Measurements from ENCODE around the gene SEL1L3.

SEL1L3 gene

DNA sequence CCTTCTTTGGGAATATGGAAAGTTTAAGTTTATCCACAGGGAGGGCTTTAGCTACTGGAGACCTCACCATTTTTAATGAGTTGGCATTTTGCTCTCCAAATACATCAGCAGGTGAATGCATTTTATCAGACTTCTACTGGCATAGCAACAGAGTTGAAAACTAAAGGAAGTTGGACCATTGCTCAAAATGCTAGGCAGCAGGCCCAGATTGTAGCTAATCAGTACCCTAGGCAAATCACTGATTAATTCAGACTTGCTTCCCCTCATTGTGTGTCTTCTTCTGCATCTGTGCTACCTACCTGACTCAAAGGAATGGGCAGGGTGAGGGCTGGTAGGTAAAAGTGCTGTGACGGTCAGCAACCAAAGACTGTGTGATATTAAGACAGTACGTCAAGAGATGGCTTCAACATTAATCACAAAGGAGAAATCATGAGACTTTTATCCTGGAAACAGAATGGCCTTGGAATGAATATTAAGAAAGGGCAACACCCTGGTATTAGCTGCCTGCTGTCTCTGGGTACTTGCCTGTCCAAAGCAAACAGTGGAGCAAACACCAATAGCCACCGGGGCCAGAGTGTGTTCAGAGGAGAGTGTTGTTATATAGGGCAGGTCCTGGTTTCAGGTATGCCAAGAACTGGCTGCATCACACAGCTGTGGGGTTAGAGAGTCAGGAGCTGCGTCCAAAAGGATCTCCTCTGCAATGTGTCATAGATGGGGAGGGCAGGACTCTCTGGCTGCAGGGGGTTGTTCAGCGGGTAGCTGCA is 34.2 kb upstream of the SEL1L3 start:
- 92% methylated on average over 5 of the region's 5 CpGs for WGBS, 2 experiments
- H3K4me1 ChIP-seq (ENCODE audit: control insufficient read depth, insufficient read depth, low read length) = no peaks in the 10 kb centered on the region
- no peak overlapping the region for H3K27ac ChIP-seq (ENCODE audit: insufficient read depth, low read depth, low read length, poor library complexity, severe bottlenecking)
- no peaks in the 10 kb centered on the region for H3K9me3 ChIP-seq (ENCODE audit: control insufficient read depth, low read length)
- H3K4me3 ChIP-seq (ENCODE audit: insufficient read depth, low read depth, low read length) = no peak overlapping the region
- no peaks in the 10 kb centered on the region for H3K36me3 ChIP-seq (ENCODE audit: control insufficient read depth, insufficient read depth, low read length)
- H3K27me3 ChIP-seq (ENCODE audit: control insufficient read depth, insufficient read depth, low read length, poor library complexity, severe bottlenecking) = no peaks in the 10 kb centered on the region

DNA sequence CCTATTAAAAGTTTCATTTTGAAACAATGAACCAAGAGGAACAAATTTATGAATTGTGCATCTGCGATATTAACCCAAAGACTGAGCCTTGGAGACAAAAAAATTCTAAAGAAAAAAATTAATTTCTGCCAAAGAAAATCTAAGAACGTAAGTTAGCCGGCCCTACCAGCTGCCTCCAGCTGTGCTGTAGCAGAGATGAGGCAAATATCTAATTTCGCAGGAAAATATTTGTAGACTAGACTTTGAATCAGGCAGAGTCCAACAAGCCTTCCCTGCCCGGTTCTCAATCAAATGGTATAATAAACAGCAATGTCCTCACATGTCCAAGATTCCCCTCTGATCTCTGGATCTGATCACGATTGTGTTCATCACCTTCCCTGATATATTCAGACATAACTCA is 30.0 kb upstream of the SEL1L3 start:
- no peaks in the 10 kb centered on the region for H3K27me3 ChIP-seq (ENCODE audit: control insufficient read depth, insufficient read depth, low read length, poor library complexity, severe bottlenecking)
- peaks cover 15% of the 10 kb centered on the region for H3K4me1 ChIP-seq (ENCODE audit: control insufficient read depth, insufficient read depth, low read length)
- H3K9me3 ChIP-seq (ENCODE audit: control insufficient read depth, low read length) = no peaks in the 10 kb centered on the region
- H3K4me3 ChIP-seq (ENCODE audit: insufficient read depth, low read depth, low read length) = no peak overlapping the region
- WGBS, 2 experiments = 95 to 96% methylated on average over 6 of the region's 6 CpGs
- no peaks in the 10 kb centered on the region for H3K36me3 ChIP-seq (ENCODE audit: control insufficient read depth, insufficient read depth, low read length)
- no peak overlapping the region for H3K27ac ChIP-seq (ENCODE audit: insufficient read depth, low read depth, low read length, poor library complexity, severe bottlenecking)

DNA sequence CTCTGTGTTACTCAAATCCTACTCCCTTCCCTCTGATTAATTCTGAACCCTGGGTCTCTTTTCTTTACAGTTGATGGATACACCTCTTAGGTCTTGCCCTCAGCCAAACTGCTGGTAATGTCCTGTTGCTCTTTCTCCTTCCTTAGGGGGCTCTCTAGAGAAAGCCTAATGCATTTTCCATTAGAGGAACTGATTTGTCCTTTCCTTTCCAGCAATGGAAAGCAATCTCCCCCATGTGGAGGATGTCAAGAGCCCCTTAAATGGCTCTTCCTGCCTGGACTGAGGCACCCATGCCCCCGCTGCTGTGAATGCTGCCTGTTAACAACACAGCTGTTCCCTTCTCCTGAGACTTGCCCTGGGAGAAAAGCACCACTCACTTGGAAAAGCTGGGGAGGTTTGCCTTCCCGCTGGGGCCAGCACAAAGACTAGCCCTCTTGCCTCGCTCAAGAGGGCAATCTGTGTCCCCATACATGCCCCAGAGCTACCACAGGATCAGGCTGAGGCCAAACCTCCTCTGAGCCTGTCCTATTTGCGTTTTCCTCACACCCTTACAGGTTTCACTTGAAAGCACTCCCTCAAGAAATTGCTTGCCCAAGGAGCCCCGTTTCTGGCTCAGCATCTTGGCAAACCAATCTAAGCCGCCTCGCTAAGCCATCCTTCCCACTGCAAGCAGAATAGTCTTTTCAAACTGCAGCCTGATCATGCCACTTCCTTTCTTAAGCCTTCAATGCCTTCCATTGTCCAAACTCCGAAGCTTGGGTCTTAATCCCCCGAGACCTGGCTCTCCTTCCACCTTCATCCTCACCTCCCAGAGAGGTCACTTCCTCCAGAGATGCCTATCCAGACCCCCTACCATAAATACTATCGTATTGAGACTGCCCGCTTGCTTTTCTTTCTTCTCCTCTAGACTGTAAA is 28.0 kb upstream of the SEL1L3 start:
- Histone ChIP-seq H3K27ac (ENCODE audit: insufficient read depth, low read depth, low read length, poor library complexity, severe bottlenecking) (peak overlapping the region; percentile 65), H3K27me3 (ENCODE audit: control insufficient read depth, insufficient read depth, low read length, poor library complexity, severe bottlenecking) (no peaks in the 10 kb centered on the region), H3K9me3 (ENCODE audit: control insufficient read depth, low read length) (no peaks in the 10 kb centered on the region), H3K4me3 (ENCODE audit: insufficient read depth, low read depth, low read length) (no peak overlapping the region), H3K36me3 (ENCODE audit: control insufficient read depth, insufficient read depth, low read length) (no peaks in the 10 kb centered on the region), H3K4me1 (ENCODE audit: control insufficient read depth, insufficient read depth, low read length) (peaks cover 15% of the 10 kb centered on the region)
- WGBS, 2 experiments = 33 to 35% methylated on average over 11 of the region's 11 CpGs

DNA sequence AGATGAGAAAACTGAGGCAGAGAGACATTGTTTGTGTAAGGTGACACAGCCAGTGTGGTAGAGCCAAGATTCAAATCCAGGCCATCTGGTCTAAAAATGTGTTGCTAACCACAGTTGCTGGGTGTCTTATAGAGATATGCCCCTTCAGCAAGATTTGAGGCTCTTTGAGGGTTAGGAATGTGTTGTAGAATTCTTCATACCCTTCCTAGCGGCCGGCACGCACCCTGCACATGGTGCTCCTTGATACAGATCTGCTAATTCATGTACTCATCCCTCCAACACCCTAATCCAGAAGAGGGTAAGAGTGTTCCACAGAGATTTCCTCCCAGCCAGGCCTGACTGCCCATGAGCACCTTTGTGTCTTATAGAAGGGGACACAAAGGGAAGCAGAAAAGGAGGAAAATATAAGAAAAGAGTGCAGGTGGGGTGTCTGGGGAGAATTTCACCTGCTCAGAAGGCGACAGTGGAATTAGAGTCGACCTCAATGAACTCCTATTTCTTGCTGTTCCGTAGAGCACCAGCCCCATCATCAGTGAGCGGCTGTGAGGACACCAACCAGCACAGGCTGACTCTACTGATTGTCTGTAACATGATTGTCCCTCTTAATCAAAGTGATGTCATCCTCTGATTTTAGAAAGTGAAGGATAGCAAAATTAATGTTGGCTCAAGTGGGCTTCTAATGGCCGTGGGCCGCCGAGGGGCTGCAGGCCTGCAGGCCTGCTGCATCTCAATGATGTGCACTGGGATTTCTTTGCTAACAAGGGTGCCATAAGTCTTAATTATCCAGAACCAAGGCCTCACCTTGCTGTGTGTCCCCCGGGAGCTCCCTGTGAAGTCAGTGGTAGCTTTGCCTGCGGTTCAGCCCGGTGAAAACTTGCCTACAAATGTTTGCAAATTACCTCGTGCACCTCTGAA is 27.1 kb upstream of the SEL1L3 start:
- H3K27ac ChIP-seq (ENCODE audit: insufficient read depth, low read depth, low read length, poor library complexity, severe bottlenecking) = no peak overlapping the region
- no peak overlapping the region for H3K4me3 ChIP-seq (ENCODE audit: insufficient read depth, low read depth, low read length)

DNA sequence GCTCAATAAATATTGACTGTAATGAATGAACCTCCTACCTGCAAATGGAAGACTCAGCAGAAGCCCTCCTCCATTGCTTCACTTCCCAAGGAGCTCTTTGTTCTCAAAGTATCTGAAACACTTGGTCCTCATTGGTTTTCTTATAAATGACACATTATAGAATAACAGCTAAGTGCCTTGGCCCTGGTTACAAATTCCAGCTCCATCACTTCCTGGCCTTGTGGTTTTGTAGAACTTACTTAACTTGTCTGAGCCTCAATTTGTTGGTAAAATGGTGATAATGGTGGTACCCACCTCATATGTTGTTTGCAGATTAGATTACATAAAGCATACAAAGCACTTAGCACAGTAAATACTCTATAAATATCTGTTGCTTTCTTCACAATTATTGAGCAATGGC is 26.0 kb upstream of the SEL1L3 start:
- H3K27ac ChIP-seq (ENCODE audit: insufficient read depth, low read depth, low read length, poor library complexity, severe bottlenecking) = no peak overlapping the region
- peaks cover 15% of the 10 kb centered on the region for H3K4me1 ChIP-seq (ENCODE audit: control insufficient read depth, insufficient read depth, low read length)
- H3K27me3 ChIP-seq (ENCODE audit: control insufficient read depth, insufficient read depth, low read length, poor library complexity, severe bottlenecking) = no peaks in the 10 kb centered on the region
- H3K36me3 ChIP-seq (ENCODE audit: control insufficient read depth, insufficient read depth, low read length) = no peaks in the 10 kb centered on the region
- no peaks in the 10 kb centered on the region for H3K9me3 ChIP-seq (ENCODE audit: control insufficient read depth, low read length)
- no peak overlapping the region for H3K4me3 ChIP-seq (ENCODE audit: insufficient read depth, low read depth, low read length)

More for the DNA sequence above, 27.1 kb upstream of the SEL1L3 start:
- H3K36me3 ChIP-seq (ENCODE audit: control insufficient read depth, insufficient read depth, low read length) = no peaks in the 10 kb centered on the region
- no peaks in the 10 kb centered on the region for H3K27me3 ChIP-seq (ENCODE audit: control insufficient read depth, insufficient read depth, low read length, poor library complexity, severe bottlenecking)
- 88 to 89% methylated on average over 11 to 14 of the region's 14 CpGs for WGBS, 2 experiments
- peaks cover 15% of the 10 kb centered on the region for H3K4me1 ChIP-seq (ENCODE audit: control insufficient read depth, insufficient read depth, low read length)
- no peaks in the 10 kb centered on the region for H3K9me3 ChIP-seq (ENCODE audit: control insufficient read depth, low read length)

DNA sequence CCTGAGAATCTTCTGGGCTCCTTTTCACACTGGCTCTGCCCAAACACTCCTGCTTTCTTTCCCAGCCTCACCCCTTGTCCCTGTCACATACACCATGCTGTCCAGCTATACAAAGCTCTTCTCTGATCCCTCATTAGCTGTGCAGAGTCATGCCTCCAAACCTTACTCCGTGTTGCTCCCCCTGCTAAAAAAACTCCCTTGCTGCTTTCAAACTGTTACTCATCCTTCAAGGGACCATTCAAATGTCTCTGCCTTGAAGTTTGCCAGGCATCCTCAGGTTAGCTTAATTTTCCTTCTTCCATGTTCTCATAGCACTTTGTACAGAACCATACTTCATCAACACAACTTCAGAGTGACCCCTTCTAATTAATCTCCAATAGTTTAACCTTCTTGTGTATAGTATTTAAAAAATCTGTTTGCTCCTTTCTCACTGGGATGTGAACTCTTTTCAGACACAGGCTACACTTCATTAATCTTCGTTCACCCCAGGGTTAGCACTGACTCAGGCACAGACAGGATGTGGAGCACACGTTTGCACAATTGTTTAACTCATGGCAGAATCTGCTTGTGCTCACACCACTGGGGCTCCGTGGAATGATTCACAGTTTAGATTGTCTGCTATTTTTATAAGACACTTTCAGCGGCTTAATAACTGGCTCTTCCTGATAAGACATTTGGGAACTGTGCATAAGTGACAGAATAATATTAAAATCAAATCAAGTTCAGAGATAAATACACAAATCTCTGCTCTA is 21.4 kb upstream of the SEL1L3 start:
- no peaks in the 10 kb centered on the region for H3K4me1 ChIP-seq (ENCODE audit: control insufficient read depth, insufficient read depth, low read length)
- 86 to 89% methylated on average over 5 of the region's 5 CpGs for WGBS, 2 experiments
- no peaks in the 10 kb centered on the region for H3K36me3 ChIP-seq (ENCODE audit: control insufficient read depth, insufficient read depth, low read length)
- H3K4me3 ChIP-seq (ENCODE audit: insufficient read depth, low read depth, low read length) = no peak overlapping the region
- H3K27ac ChIP-seq (ENCODE audit: insufficient read depth, low read depth, low read length, poor library complexity, severe bottlenecking) = no peak overlapping the region
- H3K27me3 ChIP-seq (ENCODE audit: control insufficient read depth, insufficient read depth, low read length, poor library complexity, severe bottlenecking) = no peaks in the 10 kb centered on the region
- H3K9me3 ChIP-seq (ENCODE audit: control insufficient read depth, low read length) = no peaks in the 10 kb centered on the region

DNA sequence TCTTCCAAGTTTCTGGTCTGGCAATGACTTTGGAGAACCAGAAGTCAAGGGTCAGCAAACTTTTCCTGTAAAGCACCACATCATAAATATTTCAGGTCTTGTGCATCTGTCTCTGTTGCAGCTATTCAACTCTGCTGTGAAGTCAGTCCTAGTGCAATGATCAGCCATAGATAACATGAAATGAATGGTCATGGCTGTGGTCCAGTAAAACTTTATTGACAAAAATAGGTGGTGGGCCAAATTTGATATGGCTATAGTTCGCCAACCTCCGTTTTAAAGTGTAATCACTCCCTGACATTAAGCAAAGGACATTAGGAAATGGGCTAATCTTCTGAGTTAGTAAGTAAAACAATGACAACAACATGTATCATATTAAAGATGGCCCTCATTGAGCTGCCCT is 20.8 kb upstream of the SEL1L3 start:
- WGBS, 2 experiments = 91 to 96% methylated on average over 2 of the region's 2 CpGs

DNA sequence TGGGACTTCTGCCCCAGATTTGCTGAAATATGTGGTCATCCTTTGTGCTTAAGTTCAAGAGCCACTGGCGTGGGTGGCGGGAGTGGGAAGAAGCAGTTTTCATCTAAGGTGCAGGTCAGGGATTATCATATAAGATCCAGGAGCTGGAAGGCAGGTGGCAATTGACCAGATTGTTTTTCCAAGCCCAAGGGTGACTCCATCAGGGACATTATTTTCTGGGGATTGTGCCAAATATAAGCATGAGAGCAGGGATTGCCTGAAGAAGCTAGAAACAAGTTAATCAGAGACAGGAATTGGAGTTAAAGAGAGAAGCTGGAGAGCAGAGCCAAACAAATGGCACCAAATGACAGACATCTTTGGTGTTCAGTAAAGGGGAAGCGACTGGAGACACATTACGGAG is 19.4 kb upstream of the SEL1L3 start:
- H3K9me3 ChIP-seq (ENCODE audit: control insufficient read depth, low read length) = no peaks in the 10 kb centered on the region
- no peak overlapping the region for H3K4me3 ChIP-seq (ENCODE audit: insufficient read depth, low read depth, low read length)
- no peaks in the 10 kb centered on the region for H3K27me3 ChIP-seq (ENCODE audit: control insufficient read depth, insufficient read depth, low read length, poor library complexity, severe bottlenecking)
- 95 to 96% methylated on average over 4 of the region's 4 CpGs for WGBS, 2 experiments
- H3K4me1 ChIP-seq (ENCODE audit: control insufficient read depth, insufficient read depth, low read length) = no peaks in the 10 kb centered on the region
- no peaks in the 10 kb centered on the region for H3K36me3 ChIP-seq (ENCODE audit: control insufficient read depth, insufficient read depth, low read length)
- H3K27ac ChIP-seq (ENCODE audit: insufficient read depth, low read depth, low read length, poor library complexity, severe bottlenecking) = no peak overlapping the region

More for the DNA sequence above, 20.8 kb upstream of the SEL1L3 start:
- Histone ChIP-seq H3K27ac (ENCODE audit: insufficient read depth, low read depth, low read length, poor library complexity, severe bottlenecking) (no peak overlapping the region), H3K36me3 (ENCODE audit: control insufficient read depth, insufficient read depth, low read length) (no peaks in the 10 kb centered on the region), H3K9me3 (ENCODE audit: control insufficient read depth, low read length) (no peaks in the 10 kb centered on the region), H3K4me1 (ENCODE audit: control insufficient read depth, insufficient read depth, low read length) (no peaks in the 10 kb centered on the region), H3K27me3 (ENCODE audit: control insufficient read depth, insufficient read depth, low read length, poor library complexity, severe bottlenecking) (no peaks in the 10 kb centered on the region), H3K4me3 (ENCODE audit: insufficient read depth, low read depth, low read length) (no peak overlapping the region)

DNA sequence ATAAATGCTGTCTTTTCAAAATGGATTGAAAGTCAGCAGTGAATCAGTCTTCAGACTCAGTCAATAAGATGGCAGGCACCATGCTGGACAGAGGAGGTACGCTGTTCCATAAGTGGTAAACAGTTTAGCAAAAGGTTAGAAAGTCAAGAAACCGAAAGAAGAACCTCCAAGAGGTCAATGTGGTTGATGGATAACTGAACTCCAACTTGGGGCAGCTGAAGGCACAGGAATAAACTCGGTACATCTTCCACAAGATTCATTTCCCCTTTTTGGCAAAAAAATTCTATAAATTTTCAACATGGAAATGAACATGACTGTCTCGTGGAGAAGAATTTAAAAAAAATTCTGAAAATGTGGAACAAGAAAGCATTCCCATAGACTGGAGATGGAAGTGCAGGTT is 18.4 kb upstream of the SEL1L3 start:
- H3K27me3 ChIP-seq (ENCODE audit: control insufficient read depth, insufficient read depth, low read length, poor library complexity, severe bottlenecking) = no peaks in the 10 kb centered on the region
- H3K4me1 ChIP-seq (ENCODE audit: control insufficient read depth, insufficient read depth, low read length) = no peaks in the 10 kb centered on the region
- no peak overlapping the region for H3K4me3 ChIP-seq (ENCODE audit: insufficient read depth, low read depth, low read length)
- 85 to 93% methylated on average over 4 of the region's 4 CpGs for WGBS, 2 experiments
- H3K27ac ChIP-seq (ENCODE audit: insufficient read depth, low read depth, low read length, poor library complexity, severe bottlenecking) = no peak overlapping the region
- H3K36me3 ChIP-seq (ENCODE audit: control insufficient read depth, insufficient read depth, low read length) = no peaks in the 10 kb centered on the region
- no peaks in the 10 kb centered on the region for H3K9me3 ChIP-seq (ENCODE audit: control insufficient read depth, low read length)
